T-helper 9 cell (primary cell): ENCODE results near the gene CGNL1.

Experiments used
- DNase-seq: peaks from one replicate; pipeline ENCODE4 v3.0.0-alpha.2; 2020

CGNL1 gene

DNA sequence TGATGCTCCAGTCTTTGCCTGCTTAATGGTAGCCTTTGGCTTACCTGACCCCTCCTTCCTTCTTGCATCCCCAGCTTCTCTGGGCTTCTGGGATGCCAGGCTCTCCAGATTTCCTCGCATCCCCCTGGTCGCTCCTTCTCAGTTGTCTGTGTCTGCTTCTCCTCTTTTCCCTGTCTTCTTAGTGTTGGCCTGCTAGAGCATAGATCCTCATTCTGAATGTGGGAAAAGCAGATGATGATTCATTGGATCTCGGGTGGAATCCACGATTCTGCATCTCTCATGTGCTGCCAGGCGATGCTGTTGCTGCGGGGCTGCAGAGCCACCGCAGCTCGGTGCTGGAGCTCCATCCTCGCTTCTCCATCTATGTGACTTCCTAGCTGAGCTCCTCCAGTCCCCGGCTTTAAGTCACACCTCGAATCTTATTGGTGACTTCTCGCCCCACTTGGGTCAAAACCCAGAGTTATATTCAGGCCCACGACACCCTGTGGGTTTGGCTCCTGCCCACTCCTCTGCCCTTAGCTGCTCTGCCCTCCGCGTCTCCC lies 47.4 kb downstream of the CGNL1 start:
- DNase-seq: no peak

GRCh38 chr15:57424628-57425405 lies 48.5 kb downstream of the CGNL1 start:
- DNase-seq: no peak

DNA sequence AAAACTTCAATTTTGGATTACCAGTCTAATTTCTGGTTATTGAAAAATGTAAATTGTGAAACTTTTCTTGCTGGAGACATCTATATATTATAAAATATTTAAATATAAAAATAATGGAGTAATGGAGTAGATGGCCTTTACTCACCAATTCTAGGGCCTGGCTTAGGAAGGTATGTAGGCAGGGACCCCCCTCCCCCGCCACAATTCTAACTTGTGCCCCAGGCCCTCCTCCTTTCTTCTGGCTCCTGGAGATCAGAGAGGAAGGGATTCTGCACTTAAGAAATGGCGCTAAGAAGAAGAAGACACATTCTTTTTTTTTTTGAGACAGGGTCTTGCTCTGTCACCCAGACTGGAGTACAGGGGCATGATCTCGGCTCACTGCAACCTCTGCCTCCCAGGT lies 49.5 kb downstream of the CGNL1 start:
- DNase-seq: no peak

DNA sequence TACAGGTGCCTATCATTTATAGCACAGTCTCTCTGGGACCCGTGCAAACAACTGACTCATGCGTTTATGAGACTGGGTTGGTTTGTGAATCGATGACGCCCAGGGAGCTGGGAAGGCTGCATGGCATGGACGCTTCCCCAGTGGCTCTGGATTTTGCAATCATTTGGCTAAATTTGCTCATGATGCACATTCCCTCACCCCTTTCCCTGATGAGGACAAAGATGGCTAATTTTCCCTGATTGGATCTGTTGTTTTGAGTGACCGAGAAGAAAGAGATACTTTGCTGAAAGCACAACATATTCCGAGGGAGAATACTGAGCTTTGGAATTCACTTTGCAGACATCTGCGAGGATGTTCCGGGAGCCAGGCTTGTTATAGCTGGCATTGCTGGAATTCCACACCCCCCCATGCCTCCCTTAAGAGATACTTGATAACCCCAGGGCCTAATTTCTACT lies 51.1 kb downstream of the CGNL1 start:
- DNase-seq: no peak

GRCh38 chr15:57432141-57432741 lies 55.9 kb downstream of the CGNL1 start:
- no peak for DNase-seq

- no peak for DNase-seq
Observed at GRCh38 chr15:57436166-57436565, 59.9 kb downstream of the CGNL1 start.

GRCh38 chr15:57436961-57437360 lies 60.7 kb downstream of the CGNL1 start:
- DNase-seq: no peak

- no peak for DNase-seq
Observed at GRCh38 chr15:57437564-57437963, 61.3 kb downstream of the CGNL1 start.

GRCh38 chr15:57438166-57438565 lies 61.9 kb downstream of the CGNL1 start:
- DNase-seq: no peak

- DNase-seq: no peak
Observed at GRCh38 chr15:57439128-57440027, 63.1 kb downstream of the CGNL1 start.

DNA sequence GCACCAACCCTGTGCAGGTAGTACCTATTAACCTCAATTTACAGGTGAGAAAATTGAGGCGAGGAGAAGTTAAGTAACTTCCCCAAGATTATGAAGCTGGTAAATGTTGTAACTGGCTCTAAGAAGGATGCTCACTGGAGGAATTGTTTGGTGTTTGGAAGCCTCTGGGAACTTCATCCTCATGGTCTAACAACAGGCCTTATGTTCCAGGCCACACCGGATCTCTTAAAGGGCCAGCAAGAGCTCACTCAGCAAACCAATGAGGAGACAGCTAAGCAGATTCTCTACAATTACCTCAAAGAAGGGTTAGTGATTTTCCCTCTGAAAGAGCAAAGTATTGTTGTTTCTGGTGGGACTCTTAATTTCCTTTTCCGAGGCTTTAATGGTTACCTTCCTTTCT lies 63.9 kb downstream of the CGNL1 start:
- no peak for DNase-seq

GRCh38 chr15:57440799-57441198 lies 64.5 kb downstream of the CGNL1 start:
- no peak for DNase-seq

GRCh38 chr15:57442335-57442734 lies 66.0 kb downstream of the CGNL1 start:
- DNase-seq: no peak

GRCh38 chr15:57443486-57443885 lies 67.2 kb downstream of the CGNL1 start:
- DNase-seq: no peak

- no peak for DNase-seq
Observed at GRCh38 chr15:57444877-57445513, 68.7 kb downstream of the CGNL1 start.

- DNase-seq: no peak
Observed at GRCh38 chr15:57445872-57446271, 69.6 kb downstream of the CGNL1 start.

- no peak for DNase-seq
Observed at GRCh38 chr15:57446393-57446792, 70.1 kb downstream of the CGNL1 start.

DNA sequence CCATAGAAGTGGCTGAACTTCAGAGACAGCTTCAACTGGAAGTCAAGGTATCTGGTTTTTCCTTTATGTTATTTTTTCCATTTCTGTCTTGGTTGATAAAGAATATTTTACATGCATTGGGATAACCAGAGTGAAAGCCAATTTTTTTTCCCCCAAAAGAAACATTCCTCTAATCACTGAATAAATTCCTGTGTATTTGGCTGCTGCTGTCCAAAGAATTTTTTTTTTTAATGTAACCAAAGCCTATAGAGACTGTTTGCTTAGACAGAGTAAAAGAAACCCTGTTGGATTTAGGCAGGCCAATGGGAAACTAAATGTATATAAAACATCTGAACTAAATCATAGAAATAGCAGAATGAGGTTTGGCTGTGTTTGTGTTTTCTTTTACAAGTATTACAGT lies 75.2 kb downstream of the CGNL1 start:
- no peak for DNase-seq

DNA sequence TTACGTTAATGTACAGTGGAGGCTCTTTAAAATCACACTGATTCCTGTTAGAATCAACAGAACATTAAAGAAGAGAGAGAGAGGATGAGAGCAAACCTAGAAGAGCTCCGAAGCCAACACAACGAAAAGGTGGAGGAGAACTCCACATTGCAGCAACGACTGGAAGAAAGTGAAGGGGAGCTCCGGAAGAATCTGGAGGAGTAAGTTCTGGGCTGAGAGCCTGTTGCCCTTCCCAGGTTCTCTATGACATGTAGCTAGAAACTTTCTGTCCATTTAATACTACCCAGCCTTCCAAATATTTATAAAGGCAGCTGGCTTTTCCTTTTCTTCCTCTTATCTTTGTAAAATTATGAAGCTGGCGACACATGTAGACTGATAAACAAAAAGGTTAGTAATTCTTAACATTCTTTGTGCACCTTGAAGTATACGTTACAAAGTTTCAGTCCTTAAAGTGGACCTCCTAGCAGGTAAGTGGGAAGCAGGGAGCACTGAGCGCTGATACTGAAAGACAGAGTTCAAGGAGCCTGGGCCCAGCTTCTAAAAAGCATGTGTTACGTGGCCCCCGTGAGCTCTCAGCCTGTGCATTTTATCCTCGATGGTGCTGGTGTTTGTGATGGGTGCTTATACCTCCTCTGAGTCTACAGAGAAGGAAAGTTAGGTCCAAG lies 75.9 kb downstream of the CGNL1 start:
- DNase-seq: no peak

- DNase-seq: no peak
Observed at GRCh38 chr15:57455929-57456328, 79.6 kb downstream of the CGNL1 start.

- no peak for DNase-seq
Observed at GRCh38 chr15:57456559-57456958, 80.3 kb downstream of the CGNL1 start.

DNA sequence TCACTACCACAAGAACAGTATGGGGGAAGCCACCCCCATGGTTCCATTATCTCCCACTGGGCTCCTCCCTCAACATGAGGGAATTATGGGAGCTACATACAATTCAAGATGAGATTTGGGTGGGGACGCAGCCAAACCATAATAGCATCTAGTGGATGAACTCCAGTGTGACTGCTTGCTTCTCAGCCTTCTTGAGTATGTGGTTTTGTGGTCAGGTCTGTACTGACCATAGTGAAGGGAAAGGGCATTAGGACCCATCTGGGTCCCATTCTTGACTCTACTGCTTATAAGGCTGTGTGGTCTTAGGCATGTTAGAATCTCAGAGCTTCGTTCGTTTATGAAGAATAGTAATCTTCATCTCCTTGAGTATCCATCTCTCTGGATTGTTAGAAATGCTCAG lies 81.4 kb downstream of the CGNL1 start:
- DNase-seq: no peak
